ACC112 (cell line): Measurements from ENCODE around the gene CCDC149.

Experiments used
- H2AFZ ChIP-seq: fragments of 200-600 bp; sonication (generic); one replicate; pipeline ENCODE4 v1.6.0; 2017; ENCODE audit warnings: antibody characterized with exemption, low read length; ENCODE audit not compliant: unreplicated experiment
- H3K27ac ChIP-seq: fragments of 200-600 bp; sonication (generic); 2 replicates; pipeline ENCODE4 v1.5.1; 2014; ENCODE audit warnings: low read depth, mild to moderate bottlenecking, antibody characterized with exemption, low read length, moderate library complexity
- H3K27me3 ChIP-seq: fragments of 200-600 bp; sonication (generic); 2 replicates; pipeline ENCODE4 v1.6.1; 2014; ENCODE audit warnings: mild to moderate bottlenecking, antibody characterized with exemption, low read length, moderate library complexity, mixed read lengths; ENCODE audit not compliant: insufficient read depth
- H3K36me3 ChIP-seq: fragments of 200-600 bp; sonication (generic); 2 replicates; pipeline ENCODE4 v1.6.1; 2016; ENCODE audit warnings: mild to moderate bottlenecking, antibody characterized with exemption, low read length, moderate library complexity, mixed read lengths; ENCODE audit not compliant: insufficient read depth
- H3K4me1 ChIP-seq: fragments of 200-600 bp; sonication (generic); one replicate; pipeline ENCODE4 v1.6.1; 2016; ENCODE audit warnings: low read length, mixed read lengths; ENCODE audit not compliant: insufficient read depth, unreplicated experiment, control insufficient read depth
- H3K4me3 ChIP-seq: fragments of 200-600 bp; sonication (generic); 2 replicates; pipeline ENCODE4 v1.5.1; 2014; ENCODE audit warnings: mild to moderate bottlenecking, low read depth, low read length
- H3K79me2 ChIP-seq: fragments of 200-600 bp; sonication (generic); one replicate; pipeline ENCODE4 v1.6.0; 2016; ENCODE audit warnings: low read length; ENCODE audit not compliant: control insufficient read depth, unreplicated experiment, insufficient read depth

The CCDC149 gene

GRCh38 chr4:24933684-24934275, 20.9 kb upstream of the CCDC149 start:
- H3K27me3 ChIP-seq: peaks cover 27% of the 10 kb centered on the region
- no peak overlapping the region for H2AFZ ChIP-seq
- no peak overlapping the region for H3K4me3 ChIP-seq
- no peak overlapping the region for H3K27ac ChIP-seq
- H3K79me2 ChIP-seq: no peaks in the 10 kb centered on the region
- H3K36me3 ChIP-seq: no peaks in the 10 kb centered on the region
- H3K4me1 ChIP-seq: no peaks in the 10 kb centered on the region

- no peaks in the 10 kb centered on the region for H3K36me3 ChIP-seq
- H2AFZ ChIP-seq: no peak overlapping the region
- no peaks in the 10 kb centered on the region for H3K79me2 ChIP-seq
- H3K4me3 ChIP-seq: no peak overlapping the region
- H3K27me3 ChIP-seq: peaks cover 34% of the 10 kb centered on the region
- no peaks in the 10 kb centered on the region for H3K4me1 ChIP-seq
- no peak overlapping the region for H3K27ac ChIP-seq
Measured at GRCh38 chr4:24932515-24933225, 19.8 kb upstream of the CCDC149 start.

DNA sequence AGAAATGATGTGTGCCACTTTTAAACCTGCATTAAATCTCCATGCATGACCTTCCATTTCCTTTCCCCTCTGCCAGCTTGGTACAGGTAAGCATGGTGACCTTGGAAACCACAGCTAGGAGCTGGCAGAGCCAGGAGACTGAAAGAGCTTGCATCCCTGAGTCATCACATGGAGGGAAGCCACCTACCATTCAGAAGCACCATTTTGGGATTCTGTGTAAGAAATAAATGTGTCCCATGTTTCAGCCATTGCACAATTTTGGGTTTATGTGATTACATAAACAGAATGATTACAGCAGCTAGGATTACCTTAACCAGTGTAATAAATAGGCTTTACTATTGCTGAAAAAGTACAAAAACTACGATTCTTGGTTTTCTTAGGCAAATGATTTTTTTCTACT, 17.3 kb upstream of the CCDC149 start:
- peaks cover 42% of the 10 kb centered on the region for H3K27me3 ChIP-seq
- no peaks in the 10 kb centered on the region for H3K36me3 ChIP-seq
- no peak overlapping the region for H2AFZ ChIP-seq
- H3K79me2 ChIP-seq: no peaks in the 10 kb centered on the region
- H3K4me1 ChIP-seq: no peaks in the 10 kb centered on the region
- no peak overlapping the region for H3K27ac ChIP-seq
- no peak overlapping the region for H3K4me3 ChIP-seq

GRCh38 chr4:24928708-24929107, 15.9 kb upstream of the CCDC149 start:
- Histone ChIP-seq H2AFZ (no peak overlapping the region), H3K4me3 (no peak overlapping the region), H3K36me3 (no peaks in the 10 kb centered on the region), H3K27ac (no peak overlapping the region), H3K4me1 (peaks cover 14% of the 10 kb centered on the region), H3K79me2 (no peaks in the 10 kb centered on the region), H3K27me3 (peaks cover 36% of the 10 kb centered on the region)

- peaks cover 16% of the 10 kb centered on the region for H3K4me1 ChIP-seq
- peaks cover 36% of the 10 kb centered on the region for H3K27me3 ChIP-seq
- no peaks in the 10 kb centered on the region for H3K79me2 ChIP-seq
- no peak overlapping the region for H3K4me3 ChIP-seq
- H3K27ac ChIP-seq: no peak overlapping the region
- H2AFZ ChIP-seq: no peak overlapping the region
- H3K36me3 ChIP-seq: no peaks in the 10 kb centered on the region
Measured at GRCh38 chr4:24927049-24927448, 14.2 kb upstream of the CCDC149 start.

DNA sequence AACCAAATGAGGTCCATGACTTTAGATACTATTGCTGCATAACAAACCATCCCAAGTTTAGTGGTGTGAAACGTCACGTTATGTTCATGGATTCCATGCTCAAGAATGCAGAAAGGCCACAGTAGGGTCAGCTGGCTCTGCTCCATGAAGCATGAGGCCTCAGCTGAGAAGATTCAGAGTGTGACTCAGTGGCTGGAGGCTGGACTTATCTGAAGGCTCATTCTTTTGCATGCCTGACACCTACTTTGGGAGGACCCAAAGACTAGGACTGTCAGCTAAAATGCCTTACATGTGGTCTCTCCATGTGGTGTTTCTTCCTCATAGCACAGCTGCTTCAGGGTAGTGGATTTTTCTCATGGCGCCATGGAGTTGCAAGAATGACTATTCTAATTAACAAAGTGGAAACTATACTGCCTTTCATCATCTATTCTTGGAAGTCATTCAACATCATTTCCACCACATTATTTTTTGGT, 11.5 kb upstream of the CCDC149 start:
- H3K4me3 ChIP-seq: peak overlapping the region; percentile 16; the same call in 1 of the 2 replicates
- H3K27ac ChIP-seq: peak overlapping the region; percentile 39
- H3K36me3 ChIP-seq: no peaks in the 10 kb centered on the region

GRCh38 chr4:24923550-24923949, 10.7 kb upstream of the CCDC149 start:
- H3K79me2 ChIP-seq: no peaks in the 10 kb centered on the region
- no peak overlapping the region for H2AFZ ChIP-seq
- peaks cover 20% of the 10 kb centered on the region for H3K27me3 ChIP-seq
- H3K27ac ChIP-seq: peak overlapping the region; percentile 39
- H3K4me1 ChIP-seq: peaks cover 16% of the 10 kb centered on the region
- H3K36me3 ChIP-seq: no peaks in the 10 kb centered on the region
- H3K4me3 ChIP-seq: no peak overlapping the region; the same call in 1 of the 2 replicates

More for the DNA sequence above, 11.5 kb upstream of the CCDC149 start:
- peaks cover 16% of the 10 kb centered on the region for H3K4me1 ChIP-seq
- no peaks in the 10 kb centered on the region for H3K79me2 ChIP-seq
- H3K27me3 ChIP-seq: peaks cover 28% of the 10 kb centered on the region
- H2AFZ ChIP-seq: peak overlapping the region; percentile 24

DNA sequence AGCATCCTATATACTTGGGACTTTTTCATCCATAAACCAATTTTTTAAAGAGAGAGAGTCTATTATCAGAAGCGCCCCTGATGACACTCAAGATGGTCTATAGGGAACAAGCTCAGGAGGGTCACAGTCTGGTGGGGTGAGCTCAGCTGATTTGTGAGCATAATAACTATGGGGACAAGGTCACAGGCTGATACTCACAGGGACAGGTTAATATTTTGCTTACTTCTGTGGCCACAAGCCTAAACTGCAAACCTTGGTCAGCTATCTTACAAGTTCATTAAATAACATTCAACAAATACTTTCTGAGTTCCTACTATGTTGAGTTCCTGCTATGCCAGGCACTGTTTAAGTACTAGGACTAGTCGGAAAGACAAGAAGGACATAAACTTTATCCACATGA, 10.2 kb upstream of the CCDC149 start:
- Histone ChIP-seq H2AFZ (no peak overlapping the region), H3K27ac (no peak overlapping the region), H3K27me3 (peaks cover 14% of the 10 kb centered on the region), H3K36me3 (no peaks in the 10 kb centered on the region), H3K4me1 (peaks cover 16% of the 10 kb centered on the region), H3K4me3 (no peak overlapping the region), H3K79me2 (no peaks in the 10 kb centered on the region)

GRCh38 chr4:24922416-24922815, 9.6 kb upstream of the CCDC149 start:
- no peak overlapping the region for H3K4me3 ChIP-seq
- H3K36me3 ChIP-seq: no peaks in the 10 kb centered on the region
- H2AFZ ChIP-seq: no peak overlapping the region
- peaks cover 16% of the 10 kb centered on the region for H3K4me1 ChIP-seq
- no peaks in the 10 kb centered on the region for H3K79me2 ChIP-seq
- H3K27ac ChIP-seq: no peak overlapping the region
- peaks cover 8% of the 10 kb centered on the region for H3K27me3 ChIP-seq

- H3K79me2 ChIP-seq: no peaks in the 10 kb centered on the region
- no peaks in the 10 kb centered on the region for H3K36me3 ChIP-seq
- no peak overlapping the region for H3K4me3 ChIP-seq
- peaks cover 16% of the 10 kb centered on the region for H3K4me1 ChIP-seq
- H2AFZ ChIP-seq: no peak overlapping the region
- H3K27me3 ChIP-seq: no peaks in the 10 kb centered on the region
- no peak overlapping the region for H3K27ac ChIP-seq
Measured at GRCh38 chr4:24921491-24921890, 8.6 kb upstream of the CCDC149 start.

- H3K79me2 ChIP-seq: no peaks in the 10 kb centered on the region
- H3K27me3 ChIP-seq: no peaks in the 10 kb centered on the region
Measured at GRCh38 chr4:24920008-24920407, 7.2 kb upstream of the CCDC149 start.

More at GRCh38 chr4:24920008-24920407, 7.2 kb upstream of the CCDC149 start:
- Histone ChIP-seq H3K4me1 (peaks cover 14% of the 10 kb centered on the region), H3K4me3 (no peak overlapping the region), H2AFZ (no peak overlapping the region), H3K36me3 (no peaks in the 10 kb centered on the region), H3K27ac (no peak overlapping the region)
